MG63 (cell line): ENCODE results near the gene OR6K3. TPM values are rescaled to one million over a fixed set of nuclear protein-coding genes. Genes with fewer than 3 reads are reported as not detected.

Source experiments
- DNase-seq: peaks from one replicate; pipeline ENCODE4 v3.0.0-alpha.2; 2020
- H3K27me3 ChIP-seq: fragments of 250-450 bp; sonication (Bioruptor Pico); 2 replicates; pipeline ENCODE4 v1.5.1; 2020; ENCODE audit warnings: mild to moderate bottlenecking, moderate library complexity
- H3K36me3 ChIP-seq: fragments of 250-450 bp; sonication (Bioruptor Pico); 2 replicates; pipeline ENCODE4 v1.5.1; 2020; ENCODE audit warnings: mild to moderate bottlenecking, moderate library complexity
- H3K4me3 ChIP-seq: fragments of 250-450 bp; sonication (Bioruptor Pico); 2 replicates; pipeline ENCODE4 v1.5.1; 2020; ENCODE audit warnings: mild to moderate bottlenecking, moderate library complexity
- H3K9me3 ChIP-seq: fragments of 250-450 bp; sonication (Bioruptor Pico); 2 replicates; pipeline ENCODE4 v1.5.1; 2020; ENCODE audit warnings: mild to moderate bottlenecking, moderate library complexity
- total RNA-seq: library from RNA; depleted of rRNA; stranded (reverse); fragments of >200 nt; shearing (Covaris generic); gene quantifications from 2 replicates; pipeline ENCODE4 v1.2.3, GENCODE V29; 2014; ENCODE audit warnings: low replicate concordance; rRNA removed

Gene OR6K3, protein sequence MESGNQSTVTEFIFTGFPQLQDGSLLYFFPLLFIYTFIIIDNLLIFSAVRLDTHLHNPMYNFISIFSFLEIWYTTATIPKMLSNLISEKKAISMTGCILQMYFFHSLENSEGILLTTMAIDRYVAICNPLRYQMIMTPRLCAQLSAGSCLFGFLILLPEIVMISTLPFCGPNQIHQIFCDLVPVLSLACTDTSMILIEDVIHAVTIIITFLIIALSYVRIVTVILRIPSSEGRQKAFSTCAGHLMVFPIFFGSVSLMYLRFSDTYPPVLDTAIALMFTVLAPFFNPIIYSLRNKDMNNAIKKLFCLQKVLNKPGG
- not detected in 2 replicates for total RNA-seq

DNA sequence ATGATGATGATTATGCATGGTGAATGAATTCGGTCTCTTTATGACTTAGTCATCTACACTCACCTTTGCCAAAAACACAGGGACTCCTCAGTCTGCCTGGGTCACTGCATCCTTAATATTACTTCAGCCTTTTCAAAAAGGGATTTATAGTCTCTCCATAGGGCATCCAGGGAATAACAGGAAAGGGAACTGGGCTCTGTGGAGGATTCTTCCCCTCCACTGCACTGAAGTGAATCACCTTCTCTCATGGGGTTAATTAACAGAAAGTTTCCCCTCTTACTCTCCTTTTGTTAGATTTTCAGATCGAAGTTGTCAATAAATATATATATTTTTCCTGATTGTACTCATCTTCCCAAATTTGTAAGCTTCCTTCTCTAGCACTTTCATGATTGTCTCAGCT is at the start of gene OR6K3:
TSS of gene OR6K3 (minus strand) at position 101 of the 400 bp plus-strand sequence. CDS start 2,605 bp downstream, outside the sequence.
- Histone ChIP-seq H3K4me3 (no peak within 1 kb of the TSS), H3K36me3 (no peaks in the 10 kb centered on the region), H3K27me3 (peaks cover 6% of the 10 kb centered on the region; the same call in 1 of the 2 replicates), H3K9me3 (no peaks in the 10 kb centered on the region)
- DNase-seq: no peak

DNA sequence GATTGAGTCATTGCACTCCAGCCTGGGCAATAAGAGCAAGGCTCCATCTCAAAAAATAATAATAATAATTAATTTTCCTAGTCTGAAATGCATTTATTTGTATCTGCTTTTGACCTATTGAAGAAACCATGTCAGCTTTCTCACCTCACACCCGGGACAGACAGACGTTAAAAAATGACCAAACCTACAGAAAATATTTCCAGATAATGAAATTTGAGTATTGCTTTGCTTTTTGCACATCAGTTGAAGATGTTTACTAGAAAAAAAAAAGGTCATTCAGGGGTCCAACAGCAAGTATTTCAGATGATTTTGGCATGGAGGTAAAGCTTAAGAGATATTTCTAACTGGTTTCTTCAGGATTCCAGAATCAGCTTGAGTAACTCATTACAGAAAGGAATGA is 33.9 kb upstream of the OR6K3 start, which contains the start of gene OR6K6:
TSS of gene OR6K6 (plus strand) at position 301 of the 400 bp plus-strand sequence. CDS start 168 bp downstream, outside the sequence.
- no peaks in the 10 kb centered on the region for H3K9me3 ChIP-seq
- no peak for DNase-seq
- no peaks in the 10 kb centered on the region for H3K36me3 ChIP-seq
- no peak within 1 kb of the TSS for H3K4me3 ChIP-seq
- H3K27me3 ChIP-seq: no peaks in the 10 kb centered on the region; the same call in 1 of the 2 replicates

DNA sequence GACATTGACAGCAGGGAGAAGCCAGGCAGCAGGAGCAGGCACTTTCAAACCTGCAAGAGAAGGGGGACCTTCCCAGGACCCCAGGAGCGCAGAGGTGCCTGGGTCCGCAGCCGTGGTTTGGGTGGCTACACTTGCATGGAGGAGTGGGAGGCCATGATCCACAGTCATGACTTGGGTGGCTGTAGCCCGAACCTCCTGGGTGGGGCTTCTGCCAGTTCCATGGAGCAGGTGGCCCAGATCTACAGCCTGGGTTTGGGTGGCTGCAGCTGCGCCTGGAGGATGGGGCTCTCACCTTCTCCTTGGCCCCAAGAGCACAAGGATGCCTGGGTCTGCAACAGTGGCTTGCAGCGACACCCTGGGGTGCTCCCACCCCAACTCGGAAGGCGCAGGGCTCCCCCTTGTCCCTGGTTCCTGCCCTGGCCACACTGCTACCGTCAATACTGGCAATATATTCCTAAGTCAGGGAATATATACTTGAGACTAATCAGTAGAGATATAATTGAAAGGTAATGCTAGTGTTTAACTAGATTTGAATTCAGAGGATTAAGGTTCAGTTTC is 31.7 kb upstream of the OR6K3 start:
- Histone ChIP-seq H3K4me3 (no peak overlapping the region), H3K36me3 (no peaks in the 10 kb centered on the region), H3K9me3 (no peaks in the 10 kb centered on the region), H3K27me3 (no peaks in the 10 kb centered on the region; the same call in 1 of the 2 replicates)
- DNase-seq: no peak

GRCh38 chr1:158735848-158736247 is 15.3 kb upstream of the OR6K3 start:
- no peak for DNase-seq
- no peaks in the 10 kb centered on the region for H3K36me3 ChIP-seq

GRCh38 chr1:158732524-158732923 is 12.0 kb upstream of the OR6K3 start:
- Histone ChIP-seq H3K9me3 (no peaks in the 10 kb centered on the region), H3K4me3 (no peak overlapping the region), H3K36me3 (no peaks in the 10 kb centered on the region), H3K27me3 (peaks cover 3% of the 10 kb centered on the region; the same call in 1 of the 2 replicates)
- no peak for DNase-seq

More at GRCh38 chr1:158735848-158736247, 15.3 kb upstream of the OR6K3 start:
- no peak overlapping the region for H3K4me3 ChIP-seq
- no peaks in the 10 kb centered on the region for H3K9me3 ChIP-seq
- 0 out of 2 replicates have a peak, but pooled peaks cover 2% of the 10 kb centered on the region for H3K27me3 ChIP-seq

- no peaks in the 10 kb centered on the region for H3K36me3 ChIP-seq
- peaks cover 3% of the 10 kb centered on the region; the same call in 1 of the 2 replicates for H3K27me3 ChIP-seq
- no peaks in the 10 kb centered on the region for H3K9me3 ChIP-seq
- H3K4me3 ChIP-seq: no peak overlapping the region
- DNase-seq: no peak
Observed at GRCh38 chr1:158731707-158732106, 11.2 kb upstream of the OR6K3 start.

GRCh38 chr1:158730453-158730852 is 9.9 kb upstream of the OR6K3 start:
- Histone ChIP-seq H3K27me3 (peaks cover 8% of the 10 kb centered on the region), H3K9me3 (no peaks in the 10 kb centered on the region), H3K36me3 (no peaks in the 10 kb centered on the region), H3K4me3 (no peak overlapping the region)
- no peak for DNase-seq

DNA sequence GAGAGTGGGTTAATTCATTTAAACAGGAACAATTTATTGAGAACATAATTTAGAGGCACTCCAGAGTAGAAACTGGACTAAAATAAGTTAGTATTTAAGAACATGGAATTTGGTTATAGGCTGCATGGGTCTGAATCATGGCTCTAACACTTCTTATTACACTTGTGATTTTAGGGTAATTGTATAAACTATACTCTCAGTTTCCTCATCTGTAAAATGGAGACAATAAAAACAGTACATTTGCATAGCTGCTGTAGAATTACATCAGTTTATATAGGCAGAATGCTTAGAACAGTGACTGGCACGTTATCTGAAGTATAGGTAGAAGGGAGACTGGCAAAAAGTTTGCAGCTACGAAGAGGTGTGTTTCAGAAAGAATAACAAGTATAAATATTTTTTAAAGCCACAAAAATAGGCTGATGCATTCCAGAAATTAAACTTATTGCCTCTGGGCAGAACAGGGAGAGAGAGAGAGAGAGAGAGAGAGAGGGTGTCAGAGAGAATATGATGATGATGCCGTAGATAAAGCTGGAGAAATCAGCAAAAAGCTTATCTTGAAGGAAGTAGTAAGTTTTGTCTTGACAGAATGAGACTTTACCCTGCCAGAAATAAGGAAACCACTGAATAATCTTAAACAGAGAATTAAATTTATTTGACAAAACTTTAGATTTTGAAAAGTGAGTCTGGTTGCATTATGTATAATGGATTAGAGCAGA is 8.1 kb upstream of the OR6K3 start:
- Histone ChIP-seq H3K4me3 (no peak overlapping the region), H3K9me3 (no peaks in the 10 kb centered on the region), H3K36me3 (no peaks in the 10 kb centered on the region), H3K27me3 (peaks cover 13% of the 10 kb centered on the region)
- no peak for DNase-seq

GRCh38 chr1:158724442-158724841 is 3.9 kb upstream of the OR6K3 start:
- no peak overlapping the region for H3K4me3 ChIP-seq
- H3K27me3 ChIP-seq: peaks cover 13% of the 10 kb centered on the region
- H3K9me3 ChIP-seq: no peaks in the 10 kb centered on the region
- no peaks in the 10 kb centered on the region for H3K36me3 ChIP-seq
- no peak for DNase-seq

GRCh38 chr1:158719664-158720063 is 856 bp downstream of the OR6K3 start:
- no peaks in the 10 kb centered on the region for H3K36me3 ChIP-seq
- DNase-seq: no peak
- H3K4me3 ChIP-seq: no peak overlapping the region
- 0 out of 2 replicates have a peak, but pooled peaks cover 2% of the 10 kb centered on the region for H3K27me3 ChIP-seq
- no peaks in the 10 kb centered on the region for H3K9me3 ChIP-seq

DNA sequence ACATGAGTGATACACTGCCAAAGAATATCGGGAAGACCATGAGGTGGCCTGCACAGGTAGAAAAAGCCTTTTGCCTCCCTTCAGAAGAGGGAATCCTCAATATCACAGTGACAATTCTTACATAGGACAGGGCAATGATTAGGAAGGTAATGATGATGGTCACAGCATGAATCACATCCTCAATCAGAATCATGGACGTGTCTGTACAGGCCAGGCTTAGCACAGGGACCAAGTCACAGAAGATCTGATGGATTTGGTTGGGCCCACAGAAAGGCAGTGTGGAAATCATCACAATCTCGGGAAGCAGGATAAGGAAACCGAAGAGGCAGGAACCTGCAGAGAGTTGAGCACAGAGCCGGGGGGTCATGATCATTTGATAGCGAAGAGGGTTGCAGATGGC is 3.2 kb downstream of the OR6K3 start:
- no peak for DNase-seq
- Histone ChIP-seq H3K36me3 (no peaks in the 10 kb centered on the region), H3K9me3 (no peaks in the 10 kb centered on the region), H3K27me3 (no peaks in the 10 kb centered on the region; the same call in 1 of the 2 replicates), H3K4me3 (no peak overlapping the region)

GRCh38 chr1:158716335-158716734 is 4.2 kb downstream of the OR6K3 start:
- Histone ChIP-seq H3K36me3 (no peaks in the 10 kb centered on the region), H3K4me3 (no peak overlapping the region), H3K9me3 (no peaks in the 10 kb centered on the region), H3K27me3 (no peaks in the 10 kb centered on the region; the same call in 1 of the 2 replicates)
- DNase-seq: no peak

DNA sequence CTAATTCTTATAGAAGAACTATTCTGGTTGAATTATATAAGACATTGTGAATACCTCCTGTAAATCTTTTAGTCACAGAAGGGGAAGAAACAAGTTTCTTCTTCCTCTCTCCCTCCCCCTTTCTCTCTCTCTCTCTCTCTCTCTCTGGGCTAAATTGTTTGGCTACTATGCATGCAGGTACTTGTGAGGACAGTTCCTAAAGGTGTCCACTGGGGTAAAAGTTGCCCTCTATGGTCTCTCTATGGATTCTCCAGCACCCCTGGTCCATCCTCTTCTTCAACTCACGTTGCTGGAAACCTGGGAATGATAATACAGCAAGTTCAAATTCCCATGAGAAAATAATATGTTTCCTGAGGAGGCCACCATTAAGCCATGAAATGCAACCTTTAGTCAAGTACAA is 5.8 kb downstream of the OR6K3 start:
- Histone ChIP-seq H3K9me3 (no peaks in the 10 kb centered on the region), H3K4me3 (no peak overlapping the region), H3K27me3 (no peaks in the 10 kb centered on the region; the same call in 1 of the 2 replicates), H3K36me3 (no peaks in the 10 kb centered on the region)
- DNase-seq: no peak

GRCh38 chr1:158711098-158711497 is 9.4 kb downstream of the OR6K3 start:
- no peaks in the 10 kb centered on the region for H3K36me3 ChIP-seq
- H3K4me3 ChIP-seq: no peak overlapping the region
- no peak for DNase-seq
- no peaks in the 10 kb centered on the region; the same call in 1 of the 2 replicates for H3K27me3 ChIP-seq
- no peaks in the 10 kb centered on the region for H3K9me3 ChIP-seq

- Histone ChIP-seq H3K4me3 (no peak overlapping the region), H3K27me3 (no peaks in the 10 kb centered on the region; the same call in 1 of the 2 replicates), H3K9me3 (no peaks in the 10 kb centered on the region), H3K36me3 (no peaks in the 10 kb centered on the region)
- no peak for DNase-seq
Observed at GRCh38 chr1:158706096-158706495, 14.4 kb downstream of the OR6K3 start.

DNA sequence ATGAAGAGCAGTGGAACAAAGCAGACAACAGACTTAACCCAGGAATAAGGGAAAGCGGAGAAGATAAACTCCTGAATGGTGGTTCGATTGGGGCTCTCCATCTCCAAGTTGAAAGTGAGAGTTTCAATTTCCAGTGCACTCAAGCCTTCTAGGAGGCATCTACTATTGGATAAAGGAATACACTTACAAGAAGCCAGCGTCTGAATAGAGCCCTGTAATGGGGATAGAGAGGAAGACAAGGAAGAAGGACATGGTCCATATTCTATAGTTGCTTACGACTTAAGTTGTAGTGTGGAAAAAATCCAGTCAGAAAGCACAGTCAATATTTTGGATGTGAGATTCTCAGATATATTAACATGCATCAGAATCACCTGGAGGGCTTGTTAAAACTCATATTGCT is 20.0 kb downstream of the OR6K3 start, which contains the start of gene OR6K2:
TSS of gene OR6K2 (minus strand) at position 101 of the 400 bp plus-strand sequence. CDS start at position 101, 0 bp downstream.
- Histone ChIP-seq H3K9me3 (no peaks in the 10 kb centered on the region), H3K4me3 (no peak within 1 kb of the TSS), H3K27me3 (peaks cover 5% of the 10 kb centered on the region; the same call in 1 of the 2 replicates), H3K36me3 (no peaks in the 10 kb centered on the region)
- no peak for DNase-seq

DNA sequence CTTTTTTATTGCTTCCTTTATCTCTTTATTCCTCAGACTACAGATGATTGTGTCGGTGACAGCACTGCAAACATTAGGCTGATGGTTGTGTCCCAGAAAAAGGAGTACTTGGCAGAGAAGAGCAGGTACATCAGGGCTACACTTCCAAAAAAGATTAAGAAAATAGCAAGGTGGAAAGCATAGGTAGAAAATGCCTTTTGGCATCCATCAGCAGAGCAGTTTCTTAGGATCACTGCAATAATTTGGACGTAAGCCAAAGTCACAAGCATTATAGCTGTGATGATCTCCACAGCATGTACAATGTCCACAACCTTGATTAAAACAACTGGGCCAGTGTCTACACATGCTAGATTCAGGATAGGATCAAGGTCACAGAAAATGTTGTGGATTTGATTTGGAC is 25.9 kb downstream of the OR6K3 start:
- H3K36me3 ChIP-seq: no peaks in the 10 kb centered on the region
- H3K9me3 ChIP-seq: no peaks in the 10 kb centered on the region
- DNase-seq: no peak
- peaks cover 5% of the 10 kb centered on the region; the same call in 1 of the 2 replicates for H3K27me3 ChIP-seq
- H3K4me3 ChIP-seq: no peak overlapping the region
